ENCODE measurements around the gene SRPRB.

DNA sequence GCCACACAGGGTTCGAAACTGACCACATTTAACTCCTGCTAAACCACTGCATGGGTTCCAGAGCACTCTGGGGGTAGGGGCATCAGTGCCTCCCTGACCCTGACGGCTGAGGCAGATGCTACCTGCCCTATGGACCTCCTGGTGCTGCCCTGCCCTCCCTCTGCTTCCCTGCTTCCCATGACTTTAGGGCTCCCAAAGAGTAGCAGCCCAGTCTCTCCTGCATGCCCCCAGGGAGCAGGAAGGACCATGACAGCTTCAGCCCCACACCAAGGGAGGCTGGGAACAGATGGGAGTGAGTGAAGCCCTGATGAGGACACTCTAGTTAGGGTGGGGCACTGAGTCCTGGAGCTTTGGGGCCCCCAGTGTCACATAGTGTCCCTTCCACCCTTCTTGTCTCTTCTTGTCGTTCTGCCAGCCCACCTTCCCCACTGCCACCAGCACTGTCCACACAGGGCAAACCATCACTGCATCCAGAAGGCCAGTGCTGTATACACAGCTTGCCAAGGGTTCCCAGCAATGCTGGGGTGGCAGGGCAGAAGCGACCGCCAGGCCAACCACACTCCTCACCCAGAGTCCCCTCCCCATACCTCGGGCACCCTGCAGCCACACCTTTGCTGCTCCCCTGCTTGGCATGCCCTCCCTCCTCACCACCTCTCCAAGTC, 31.0 kb downstream of the SRPRB start:
- TF ChIP-seq CTCF (IDR thresholded peaks at IDR 0.05 in 2 of 3, conservative IDR thresholded peaks at IDR 0.05 in 1 of 3; ENCODE audit: insufficient read depth in 2 of 3, low read depth in 1 of 3, low read length in 3 of 3): no peak
- TF ChIP-seq, protein P1, sequence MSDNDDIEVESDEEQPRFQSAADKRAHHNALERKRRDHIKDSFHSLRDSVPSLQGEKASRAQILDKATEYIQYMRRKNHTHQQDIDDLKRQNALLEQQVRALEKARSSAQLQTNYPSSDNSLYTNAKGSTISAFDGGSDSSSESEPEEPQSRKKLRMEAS (CRISPR knock-in tag; IDR thresholded peaks at IDR 0.05): no peak
- no peak for TF ChIP-seq ZFP1 (CRISPR knock-in tag; IDR thresholded peaks at IDR 0.05)
- no peak for TF ChIP-seq CREM (IDR thresholded peaks at IDR 0.05; ENCODE audit: low read depth)
- TF ChIP-seq, protein P2, sequence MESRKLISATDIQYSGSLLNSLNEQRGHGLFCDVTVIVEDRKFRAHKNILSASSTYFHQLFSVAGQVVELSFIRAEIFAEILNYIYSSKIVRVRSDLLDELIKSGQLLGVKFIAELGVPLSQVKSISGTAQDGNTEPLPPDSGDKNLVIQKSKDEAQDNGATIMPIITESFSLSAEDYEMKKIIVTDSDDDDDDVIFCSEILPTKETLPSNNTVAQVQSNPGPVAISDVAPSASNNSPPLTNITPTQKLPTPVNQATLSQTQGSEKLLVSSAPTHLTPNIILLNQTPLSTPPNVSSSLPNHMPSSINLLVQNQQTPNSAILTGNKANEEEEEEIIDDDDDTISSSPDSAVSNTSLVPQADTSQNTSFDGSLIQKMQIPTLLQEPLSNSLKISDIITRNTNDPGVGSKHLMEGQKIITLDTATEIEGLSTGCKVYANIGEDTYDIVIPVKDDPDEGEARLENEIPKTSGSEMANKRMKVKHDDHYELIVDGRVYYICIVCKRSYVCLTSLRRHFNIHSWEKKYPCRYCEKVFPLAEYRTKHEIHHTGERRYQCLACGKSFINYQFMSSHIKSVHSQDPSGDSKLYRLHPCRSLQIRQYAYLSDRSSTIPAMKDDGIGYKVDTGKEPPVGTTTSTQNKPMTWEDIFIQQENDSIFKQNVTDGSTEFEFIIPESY (CRISPR knock-in tag; IDR thresholded peaks at IDR 0.05): no peak
- no peak for TF ChIP-seq ZNF124 (CRISPR knock-in tag; IDR thresholded peaks at IDR 0.05)
